ENCODE measurements around the gene MMP3.

DNA sequence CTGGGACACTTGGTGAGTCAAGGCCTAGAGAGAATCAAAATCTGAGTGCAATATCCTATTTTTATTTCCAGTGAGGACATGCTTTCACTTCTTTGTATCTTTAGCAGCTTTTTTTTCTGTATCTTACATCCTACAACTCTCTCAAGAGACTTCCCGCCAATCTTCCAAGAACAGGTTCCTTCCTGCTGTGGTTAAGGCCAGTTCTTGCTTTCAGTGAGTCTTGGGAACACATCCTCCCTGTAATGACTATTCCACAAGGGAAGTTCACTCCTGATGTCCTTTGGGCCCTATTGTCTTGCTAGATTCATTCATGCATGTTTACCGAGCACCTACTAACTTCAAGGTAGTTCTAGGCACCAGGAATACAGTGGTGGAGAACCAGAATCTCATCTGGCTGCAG, 35.2 kb upstream of the MMP3 start:
- TF ChIP-seq ZC3H10 (CRISPR knock-in tag; IDR thresholded peaks at IDR 0.05) = no peak
- no peak for TF ChIP-seq ZNF565 (CRISPR knock-in tag; conservative IDR thresholded peaks at IDR 0.05; ENCODE audit: low read depth)
- TF ChIP-seq RARB (CRISPR knock-in tag; IDR thresholded peaks at IDR 0.05) = no peak
- no peak for TF ChIP-seq ZNF8 (CRISPR knock-in tag; IDR thresholded peaks at IDR 0.05)
- no peak for TF ChIP-seq GLIS3 (CRISPR knock-in tag; IDR thresholded peaks at IDR 0.05)
- TF ChIP-seq TCF4 (CRISPR knock-in tag; IDR thresholded peaks at IDR 0.05; ENCODE audit: borderline replicate concordance) = no peak
- no peak for TF ChIP-seq OSR1 (CRISPR knock-in tag; IDR thresholded peaks at IDR 0.05)
- TF ChIP-seq ZFP30 (CRISPR knock-in tag; IDR thresholded peaks at IDR 0.05) = no peak
- TF ChIP-seq POU6F1 (CRISPR knock-in tag; IDR thresholded peaks at IDR 0.05; ENCODE audit: borderline replicate concordance, low read depth) = no peak
- no peak for TF ChIP-seq ARNTL (CRISPR knock-in tag; IDR thresholded peaks at IDR 0.05; ENCODE audit: borderline replicate concordance, low read depth)
- TF ChIP-seq PATZ1 (CRISPR knock-in tag; IDR thresholded peaks at IDR 0.05; ENCODE audit: borderline replicate concordance) = no peak
- TF ChIP-seq PPARA (CRISPR knock-in tag; IDR thresholded peaks at IDR 0.05; ENCODE audit: borderline replicate concordance) = no peak
- TF ChIP-seq, protein P1, sequence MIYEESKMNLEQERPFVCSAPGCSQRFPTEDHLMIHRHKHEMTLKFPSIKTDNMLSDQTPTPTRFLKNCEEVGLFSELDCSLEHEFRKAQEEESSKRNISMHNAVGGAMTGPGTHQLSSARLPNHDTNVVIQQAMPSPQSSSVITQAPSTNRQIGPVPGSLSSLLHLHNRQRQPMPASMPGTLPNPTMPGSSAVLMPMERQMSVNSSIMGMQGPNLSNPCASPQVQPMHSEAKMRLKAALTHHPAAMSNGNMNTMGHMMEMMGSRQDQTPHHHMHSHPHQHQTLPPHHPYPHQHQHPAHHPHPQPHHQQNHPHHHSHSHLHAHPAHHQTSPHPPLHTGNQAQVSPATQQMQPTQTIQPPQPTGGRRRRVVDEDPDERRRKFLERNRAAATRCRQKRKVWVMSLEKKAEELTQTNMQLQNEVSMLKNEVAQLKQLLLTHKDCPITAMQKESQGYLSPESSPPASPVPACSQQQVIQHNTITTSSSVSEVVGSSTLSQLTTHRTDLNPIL (CRISPR knock-in tag; IDR thresholded peaks at IDR 0.05; ENCODE audit: low read depth) = no peak

All from SK-N-SH treated with all-trans-retinoic acid at 6 μM for 48 hours (cell line).